Dendritic cell treated with granulocyte-macrophage colony-stimulating factor and Interleukin-4, amounts not matched to agents 40 ng/mL and 50 ng/mL, for 4 days (primary cell): ENCODE measurements around the gene JAML.

Source experiments
- H3K27ac Mint-ChIP-seq: one replicate; pipeline ENCODE4 v1.8.0; 2022; ENCODE audit warnings: mild to moderate bottlenecking, mixed read lengths
- H3K27me3 Mint-ChIP-seq: one replicate; pipeline ENCODE4 v1.8.0; 2022; ENCODE audit warnings: mild to moderate bottlenecking, mixed read lengths
- H3K36me3 Mint-ChIP-seq: one replicate; pipeline ENCODE4 v1.8.0; 2022; ENCODE audit warnings: low read depth, mixed read lengths
- H3K4me1 Mint-ChIP-seq: one replicate; pipeline ENCODE4 v1.8.0; 2022; ENCODE audit warnings: low read depth, mixed read lengths
- H3K4me3 Mint-ChIP-seq: one replicate; pipeline ENCODE4 v1.8.0; 2022; ENCODE audit warnings: mild to moderate bottlenecking, moderate library complexity, mixed read lengths
- H3K9me3 Mint-ChIP-seq: one replicate; pipeline ENCODE4 v1.8.0; 2022; ENCODE audit warnings: mixed read lengths
- intact Hi-C: fragments of 100-400 bp; cut with micrococcal nuclease; formaldehyde crosslinking; loops from one replicate; pipeline ENCODE4 v1.15.0; 2022

The JAML gene

GRCh38 chr11:118216621-118217481 is 8.0 kb downstream of the JAML start:
- Mint-ChIP-seq H3K27me3 (no peaks in the 10 kb centered on the region), H3K4me1 (peaks cover 97% of the 10 kb centered on the region), H3K4me3 (peak overlapping the region; percentile 75), H3K36me3 (peaks cover 85% of the 10 kb centered on the region), H3K9me3 (no peaks in the 10 kb centered on the region), H3K27ac (peak overlapping the region; percentile 91)
- intact Hi-C loops, result loop anchor here (5.0 kb wide), 1 partner anchor 35 kb away; the partner anchor contains the start of gene MPZL3

- intact Hi-C loops, result loop anchor here (2.0 to 5.0 kb wide), 2 partner anchors 13 to 37 kb away; partner anchors contain the start of gene MPZL3
- Mint-ChIP-seq H3K9me3 (no peaks in the 10 kb centered on the region), H3K4me1 (peaks cover 97% of the 10 kb centered on the region), H3K4me3 (peak overlapping the region; percentile 75), H3K36me3 (peaks cover 85% of the 10 kb centered on the region), H3K27ac (peak overlapping the region; percentile 91), H3K27me3 (no peaks in the 10 kb centered on the region)
These were observed 9.0 kb downstream of the JAML start for GRCh38 chr11:118215765-118216164.

GRCh38 chr11:118215262-118215661 is 9.5 kb downstream of the JAML start:
- Mint-ChIP-seq H3K9me3 (no peaks in the 10 kb centered on the region), H3K36me3 (peaks cover 85% of the 10 kb centered on the region), H3K27me3 (no peaks in the 10 kb centered on the region), H3K4me1 (peaks cover 97% of the 10 kb centered on the region), H3K4me3 (peak overlapping the region; percentile 56), H3K27ac (peak overlapping the region; percentile 91)
- intact Hi-C loops, result loop anchor here (2.0 to 5.0 kb wide), 2 partner anchors 14 to 37 kb away; partner anchors contain the start of gene MPZL3

GRCh38 chr11:118214210-118214914 is 10.4 kb downstream of the JAML start:
- peaks cover 85% of the 10 kb centered on the region for H3K36me3 Mint-ChIP-seq
- intact Hi-C loops, result loop anchor here (2.0 kb wide), 1 partner anchor 14 kb away; no protein-coding TSS in a partner anchor

GRCh38 chr11:118213781-118214180 is 11.0 kb downstream of the JAML start:
- Mint-ChIP-seq H3K27ac (peak overlapping the region; percentile 91), H3K9me3 (no peaks in the 10 kb centered on the region), H3K36me3 (peaks cover 85% of the 10 kb centered on the region), H3K4me3 (peak overlapping the region; percentile 62), H3K27me3 (no peaks in the 10 kb centered on the region), H3K4me1 (peaks cover 95% of the 10 kb centered on the region)
- intact Hi-C loops, result loop anchor here (2.0 kb wide), 1 partner anchor 15 kb away; no protein-coding TSS in a partner anchor

More at GRCh38 chr11:118214210-118214914, 10.4 kb downstream of the JAML start:
- Mint-ChIP-seq H3K4me3 (peak overlapping the region; percentile 62), H3K27ac (peak overlapping the region; percentile 91), H3K4me1 (peaks cover 96% of the 10 kb centered on the region), H3K27me3 (no peaks in the 10 kb centered on the region), H3K9me3 (no peaks in the 10 kb centered on the region)

- Mint-ChIP-seq H3K9me3 (no peaks in the 10 kb centered on the region), H3K27ac (peak overlapping the region; percentile 91), H3K36me3 (peaks cover 80% of the 10 kb centered on the region), H3K4me1 (peaks cover 92% of the 10 kb centered on the region), H3K27me3 (no peaks in the 10 kb centered on the region), H3K4me3 (peak overlapping the region; percentile 54)
- intact Hi-C loops, result no loop called here
These were observed 11.6 kb downstream of the JAML start for GRCh38 chr11:118213201-118213600.

- Mint-ChIP-seq H3K27ac (peak overlapping the region; percentile 91), H3K4me3 (peak overlapping the region; percentile 54), H3K36me3 (peaks cover 76% of the 10 kb centered on the region), H3K27me3 (no peaks in the 10 kb centered on the region), H3K4me1 (peaks cover 92% of the 10 kb centered on the region), H3K9me3 (no peaks in the 10 kb centered on the region)
- intact Hi-C loops, result no loop called here
These were observed 12.0 kb downstream of the JAML start for GRCh38 chr11:118212781-118213191.

GRCh38 chr11:118212131-118212725 is 12.6 kb downstream of the JAML start:
- H3K27ac Mint-ChIP-seq, result peak overlapping the region; percentile 91
- no peaks in the 10 kb centered on the region for H3K9me3 Mint-ChIP-seq
- H3K4me1 Mint-ChIP-seq, result peaks cover 90% of the 10 kb centered on the region
- H3K27me3 Mint-ChIP-seq, result no peaks in the 10 kb centered on the region
- intact Hi-C loops, result no loop called here
- H3K4me3 Mint-ChIP-seq, result peak overlapping the region; percentile 18
- H3K36me3 Mint-ChIP-seq, result peaks cover 74% of the 10 kb centered on the region

GRCh38 chr11:118211006-118211405 is 13.8 kb downstream of the JAML start:
- Mint-ChIP-seq H3K27me3 (no peaks in the 10 kb centered on the region), H3K36me3 (peaks cover 68% of the 10 kb centered on the region), H3K27ac (peak overlapping the region; percentile 91), H3K4me3 (peak overlapping the region; percentile 39), H3K9me3 (no peaks in the 10 kb centered on the region), H3K4me1 (peaks cover 93% of the 10 kb centered on the region)
- intact Hi-C loops, result no loop called here

GRCh38 chr11:118210323-118210722 is 14.5 kb downstream of the JAML start:
- no peaks in the 10 kb centered on the region for H3K27me3 Mint-ChIP-seq
- peak overlapping the region; percentile 91 for H3K27ac Mint-ChIP-seq
- H3K9me3 Mint-ChIP-seq, result no peaks in the 10 kb centered on the region
- H3K4me3 Mint-ChIP-seq, result no peak overlapping the region
- peaks cover 62% of the 10 kb centered on the region for H3K36me3 Mint-ChIP-seq
- peaks cover 92% of the 10 kb centered on the region for H3K4me1 Mint-ChIP-seq
- intact Hi-C loops, result no loop called here

GRCh38 chr11:118209033-118209432 is 15.8 kb downstream of the JAML start:
- Mint-ChIP-seq H3K4me1 (peaks cover 79% of the 10 kb centered on the region), H3K36me3 (peaks cover 53% of the 10 kb centered on the region), H3K27ac (peak overlapping the region; percentile 82), H3K4me3 (no peak overlapping the region), H3K27me3 (no peaks in the 10 kb centered on the region), H3K9me3 (no peaks in the 10 kb centered on the region)
- intact Hi-C loops, result no loop called here

GRCh38 chr11:118207079-118207478 is 17.7 kb downstream of the JAML start:
- no peaks in the 10 kb centered on the region for H3K9me3 Mint-ChIP-seq
- peak overlapping the region; percentile 18 for H3K4me3 Mint-ChIP-seq
- peak overlapping the region; percentile 87 for H3K27ac Mint-ChIP-seq
- intact Hi-C loops, result no loop called here
- peaks cover 34% of the 10 kb centered on the region for H3K36me3 Mint-ChIP-seq
- peaks cover 60% of the 10 kb centered on the region for H3K4me1 Mint-ChIP-seq
- H3K27me3 Mint-ChIP-seq, result no peaks in the 10 kb centered on the region

- intact Hi-C loops, result no loop called here
These were observed 18.3 kb downstream of the JAML start for GRCh38 chr11:118206391-118207031.

More at GRCh38 chr11:118206391-118207031, 18.3 kb downstream of the JAML start:
- Mint-ChIP-seq H3K4me1 (peaks cover 54% of the 10 kb centered on the region), H3K4me3 (peak overlapping the region; percentile 18), H3K27me3 (no peaks in the 10 kb centered on the region), H3K36me3 (peaks cover 28% of the 10 kb centered on the region), H3K27ac (peak overlapping the region; percentile 87), H3K9me3 (no peaks in the 10 kb centered on the region)
